Adipose tissue (tissue), 3 donors: Measurements from ENCODE around the gene PTPRN2. TPM values are rescaled to one million over a fixed set of nuclear protein-coding genes. Genes with fewer than 3 reads are reported as not detected.
"Not testable (repeated sequence)": the region's sequence is repeated elsewhere in the genome, so short reads cannot be mapped to it uniquely, and the experiment has no call there.

Source experiments
- H3K27ac ChIP-seq: one replicate; pipeline ENCODE4 v1.5.1; 2013; ENCODE audit warnings: low read depth, low read length
- WGBS, 3 donors: extraction: QIAGEN DNeasy Blood & Tissue Kit; methylation state at CpG; one replicate each; pipeline ENCODE4 v1.1.7; 2013; 5-methylcytosine and 5-hydroxymethylcytosine counted together
- polyA plus RNA-seq, 3 donors: library from polyadenylated mRNA; stranded (reverse); fragments of 200-250 nt; gene quantifications; one replicate each; pipeline ENCODE4 v1.2.3, GENCODE V29; 2013
- donor health status: healthy with polysubstance abuse.
- donor health status: Bipolar disorder and iron deficiency.
- donor health status: healthy.

PTPRN2 gene
- polyA plus RNA-seq, 3 donors = 3.7 to 8.0 (median 7.3) TPM

GRCh38 chr7:157944734-157945291 lies 642.8 kb downstream of the PTPRN2 start:
- H3K27ac ChIP-seq = no peak overlapping the region
- WGBS, 3 donors = 93 to 94% (median 93%) methylated on average over 9 to 10 of the region's 10 CpGs

DNA sequence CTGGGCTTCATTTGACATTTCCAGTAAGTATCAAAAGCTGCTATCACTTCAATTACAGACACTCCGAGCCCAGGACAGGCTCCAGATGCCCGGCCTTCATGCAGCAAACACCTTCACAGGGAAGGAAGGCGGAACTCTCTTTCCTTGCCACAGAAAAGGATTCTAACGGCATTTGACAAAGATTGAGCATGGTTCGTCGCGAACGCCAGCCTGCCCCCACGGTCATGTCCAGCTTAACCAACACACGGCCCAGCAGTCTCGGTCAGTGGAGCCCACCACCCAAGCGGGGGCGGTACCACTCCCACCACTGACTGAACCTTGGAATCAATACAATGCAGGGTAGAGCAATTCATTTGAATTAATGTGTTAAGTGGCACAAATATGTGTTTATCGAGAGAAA lies 643.6 kb downstream of the PTPRN2 start:
- no peak overlapping the region for H3K27ac ChIP-seq
- WGBS, 3 donors = 88 to 92% (median 88%) methylated on average over 14 of the region's 14 CpGs

GRCh38 chr7:157943561-157943960 lies 644.1 kb downstream of the PTPRN2 start:
- no peak overlapping the region for H3K27ac ChIP-seq
- WGBS, 3 donors = 75 to 88% (median 85%) methylated on average over 6 of the region's 6 CpGs

GRCh38 chr7:157941210-157941609 lies 646.4 kb downstream of the PTPRN2 start:
- 77 to 93% (median 88%) methylated on average over 4 of the region's 4 CpGs for WGBS, 3 donors
- H3K27ac ChIP-seq = no peak overlapping the region

DNA sequence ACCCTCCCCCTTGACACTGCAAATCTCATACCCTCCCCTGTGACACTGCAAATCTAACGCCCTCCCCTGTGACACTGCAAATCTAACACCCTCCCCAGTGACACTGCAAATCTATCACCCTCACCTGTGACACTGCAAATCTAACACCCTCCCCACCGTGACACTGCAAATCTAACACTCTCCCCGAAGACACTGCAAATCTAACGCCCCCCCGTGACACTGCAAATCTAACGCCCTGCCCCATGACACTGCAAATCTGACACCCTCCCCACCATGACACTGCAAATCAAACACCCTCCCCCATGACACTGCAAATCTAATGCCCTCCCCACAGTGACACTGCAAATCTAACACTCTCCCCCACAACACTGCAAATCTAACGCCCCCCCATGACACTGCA lies 647.1 kb downstream of the PTPRN2 start:
- H3K27ac ChIP-seq = no peak overlapping the region
- 86 to 92% (median 86%) methylated on average over 7 of the region's 7 CpGs for WGBS, 3 donors

- H3K27ac ChIP-seq = no peak overlapping the region
Observed at GRCh38 chr7:157938211-157938610, 649.4 kb downstream of the PTPRN2 start.

DNA sequence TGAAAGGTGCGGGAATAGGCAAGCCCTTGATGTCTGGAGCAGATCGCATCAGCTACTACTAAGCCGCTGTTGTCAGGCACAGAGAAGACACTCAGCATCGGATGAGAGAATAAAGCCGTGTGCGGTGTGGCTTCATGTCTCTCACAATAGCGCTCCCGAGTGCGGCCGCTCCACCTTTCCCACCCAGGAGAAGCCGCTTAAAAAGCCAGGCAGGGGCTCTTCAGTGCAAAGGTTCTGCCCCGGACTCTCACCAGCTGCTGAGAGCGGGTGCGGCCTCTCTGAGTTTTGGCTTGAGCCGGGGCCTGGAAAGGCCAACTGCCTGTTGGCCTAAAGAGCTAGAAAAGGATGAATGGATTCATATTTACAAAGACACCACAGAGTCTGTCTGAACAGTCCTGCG lies 650.2 kb downstream of the PTPRN2 start:
- H3K27ac ChIP-seq = no peak overlapping the region
- 92 to 95% (median 94%) methylated on average over 16 of the region's 16 CpGs for WGBS, 3 donors

More at GRCh38 chr7:157938211-157938610, 649.4 kb downstream of the PTPRN2 start:
- 73 to 85% (median 76%) methylated on average over 4 of the region's 4 CpGs for WGBS, 3 donors

GRCh38 chr7:157936976-157937375 lies 650.6 kb downstream of the PTPRN2 start:
- no peak overlapping the region for H3K27ac ChIP-seq
- WGBS, 3 donors = 82 to 86% (median 83%) methylated on average over 8 of the region's 8 CpGs

- not testable (repeated sequence) for H3K27ac ChIP-seq
- 80 to 94% (median 90%) methylated on average over 10 to 11 of the region's 11 CpGs for WGBS, 3 donors
Observed at GRCh38 chr7:157935721-157936120, 651.9 kb downstream of the PTPRN2 start.

DNA sequence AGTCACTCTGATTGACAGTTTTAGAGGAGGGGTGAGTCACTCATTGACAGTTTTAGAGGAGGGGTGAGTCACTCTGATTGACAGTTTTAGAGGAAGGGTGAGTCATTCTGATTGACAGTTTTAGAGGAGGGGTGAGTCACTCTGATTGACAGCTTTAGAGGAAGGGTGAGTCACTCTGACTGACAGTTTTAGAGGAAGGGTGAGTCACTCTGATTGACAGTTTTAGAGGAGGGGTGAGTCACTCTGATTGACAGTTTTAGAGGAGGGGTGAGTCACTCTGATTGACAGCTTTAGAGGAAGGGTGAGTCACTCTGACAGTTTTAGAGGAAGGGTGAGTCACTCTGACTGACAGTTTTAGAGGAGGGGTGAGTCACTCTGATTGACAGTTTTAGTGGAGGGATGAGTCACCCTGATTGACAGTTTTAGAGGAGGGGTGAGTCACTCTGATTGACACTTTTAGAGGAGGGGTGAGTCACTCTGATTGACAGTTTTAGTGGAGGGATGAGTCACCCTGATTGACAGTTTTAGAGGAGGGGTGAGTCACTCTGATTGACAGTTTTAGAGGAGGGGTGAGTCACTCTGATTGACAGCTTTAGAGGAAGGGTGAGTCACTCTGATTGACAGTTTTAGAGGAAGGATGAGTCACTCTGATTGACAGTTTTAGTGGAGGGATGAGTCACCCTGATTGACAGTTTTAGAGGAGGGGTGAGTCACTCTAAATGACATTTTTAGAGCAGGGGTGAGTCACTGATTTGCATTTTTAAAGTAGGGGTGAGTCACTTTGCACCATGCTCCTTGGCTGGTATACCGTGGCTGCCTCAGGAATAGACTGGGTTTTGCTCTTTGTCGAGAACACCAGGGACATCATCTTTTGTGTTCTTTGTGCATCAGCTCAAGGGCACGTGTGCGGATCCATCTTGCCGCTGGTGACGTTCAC lies 654.1 kb downstream of the PTPRN2 start:
- H3K27ac ChIP-seq = not testable (repeated sequence)
- 78 to 86% (median 85%) methylated on average over 6 of the region's 6 CpGs for WGBS, 3 donors

- no peak overlapping the region for H3K27ac ChIP-seq
- 81 to 93% (median 85%) methylated on average over 5 of the region's 5 CpGs for WGBS, 3 donors
Observed at GRCh38 chr7:157932498-157933218, 655.0 kb downstream of the PTPRN2 start.

- WGBS, 3 donors = 82 to 88% (median 83%) methylated on average over 13 of the region's 13 CpGs
- no peak overlapping the region for H3K27ac ChIP-seq
Observed at GRCh38 chr7:157930926-157931466, 656.6 kb downstream of the PTPRN2 start.

DNA sequence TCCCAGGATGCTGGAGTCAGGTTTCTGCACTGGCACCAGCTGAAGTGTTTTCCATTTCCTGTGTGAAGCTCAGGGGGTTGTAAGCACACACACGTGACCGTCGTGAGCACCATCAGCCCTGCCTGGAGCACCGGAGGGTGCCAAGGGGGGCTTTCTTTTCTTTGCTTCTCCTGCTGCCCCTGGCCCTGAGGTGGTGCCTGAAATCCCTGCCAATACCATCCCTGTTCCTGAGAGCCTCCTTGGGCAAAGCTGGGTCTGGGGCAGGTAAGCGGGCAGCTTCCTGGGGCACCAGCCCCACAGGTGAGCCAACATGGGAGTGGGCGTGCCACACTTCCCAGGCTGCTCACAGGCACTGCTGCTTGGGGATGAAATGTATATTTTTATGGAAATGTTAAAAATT lies 657.2 kb downstream of the PTPRN2 start:
- WGBS, 3 donors = 68 to 71% (median 70%) methylated on average over 6 of the region's 6 CpGs
- no peak overlapping the region for H3K27ac ChIP-seq

DNA sequence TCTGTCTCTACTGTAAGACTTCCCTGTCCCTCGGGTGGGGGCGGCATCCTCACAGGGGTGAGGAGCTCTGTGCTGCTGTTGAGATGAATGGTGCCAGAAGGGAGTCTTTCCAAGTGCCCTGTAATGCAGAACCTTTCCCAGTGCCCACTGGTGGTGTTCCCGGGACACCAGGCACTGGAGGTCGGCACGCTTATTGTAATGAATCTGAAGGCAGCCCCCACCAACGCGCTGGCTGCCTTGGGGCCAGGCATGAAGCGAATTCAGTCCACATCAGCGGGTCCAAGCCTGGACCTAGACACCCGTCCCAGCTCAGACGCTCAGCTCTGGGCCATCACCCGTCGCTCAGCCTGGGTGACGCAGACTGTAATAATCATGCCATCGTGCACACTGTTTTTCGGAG lies 658.0 kb downstream of the PTPRN2 start:
- no peak overlapping the region for H3K27ac ChIP-seq
- 83 to 91% (median 84%) methylated on average over 16 of the region's 16 CpGs for WGBS, 3 donors

DNA sequence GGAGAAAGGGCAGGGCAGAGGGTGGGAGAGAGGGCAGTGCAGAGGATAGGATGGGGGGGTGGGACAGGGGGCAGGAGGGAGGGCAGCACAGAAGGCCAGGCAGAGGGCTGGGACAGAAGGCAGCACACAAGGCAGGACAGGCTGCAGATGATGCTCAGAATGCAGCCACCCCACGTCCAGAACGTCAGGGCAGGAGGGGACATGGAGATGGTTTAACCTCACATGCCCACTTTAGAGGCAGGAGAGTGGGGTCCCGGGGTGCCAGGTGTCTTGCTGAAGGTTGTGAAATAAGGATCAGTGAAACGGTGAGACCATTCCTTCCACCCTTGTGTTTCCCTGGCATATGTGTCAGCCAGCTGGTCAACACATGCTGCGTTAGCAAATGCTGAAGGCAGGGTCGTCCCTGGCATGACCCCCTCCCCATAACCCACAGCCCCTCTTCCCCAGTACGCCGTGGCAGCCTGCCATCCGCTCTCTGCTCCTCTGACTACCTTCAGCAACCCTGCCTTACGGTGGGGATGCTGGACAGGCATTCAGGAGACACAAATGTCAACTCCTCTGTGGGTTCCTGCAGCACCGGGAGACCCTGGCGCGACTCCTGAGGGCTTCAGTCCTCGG lies 658.7 kb downstream of the PTPRN2 start:
- WGBS, 3 donors = 78 to 84% (median 82%) methylated on average over 14 of the region's 14 CpGs
- H3K27ac ChIP-seq = no peak overlapping the region

DNA sequence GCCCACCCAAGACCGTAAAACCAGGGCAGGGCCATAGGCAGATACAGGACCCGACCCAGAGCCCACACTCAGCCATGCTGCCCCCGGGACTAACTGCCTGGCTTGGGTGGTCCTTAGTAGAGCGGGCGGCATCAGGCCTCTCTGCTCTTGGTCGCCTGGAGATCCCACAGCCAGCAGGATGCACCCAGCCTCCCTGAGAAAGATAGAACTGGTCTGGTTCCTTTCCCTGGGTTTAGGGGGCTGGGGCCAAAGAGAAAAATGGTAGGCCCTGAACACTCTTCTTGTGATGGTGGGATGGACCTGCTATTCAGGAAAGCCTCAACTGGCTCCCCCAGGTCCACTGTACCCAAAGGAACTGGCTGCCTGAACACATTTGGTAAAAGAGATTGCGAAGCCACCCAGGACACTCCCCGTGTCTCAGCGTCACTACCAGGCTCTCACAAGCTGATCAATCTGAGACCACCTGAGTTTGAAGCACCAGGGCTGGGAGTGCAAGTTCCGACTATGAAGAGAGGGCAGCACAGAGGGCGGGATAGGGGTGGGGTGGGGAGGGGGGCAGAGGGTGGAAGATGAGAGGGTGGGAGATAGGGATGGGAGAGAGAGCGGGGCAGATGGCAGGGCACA lies 659.3 kb downstream of the PTPRN2 start:
- WGBS, 3 donors = 84 to 93% (median 89%) methylated on average over 11 to 12 of the region's 12 CpGs
- no peak overlapping the region for H3K27ac ChIP-seq

GRCh38 chr7:157927313-157927925 lies 660.2 kb downstream of the PTPRN2 start:
- WGBS, 3 donors = 51 to 75% (median 57%) methylated on average over 14 of the region's 14 CpGs
- no peak overlapping the region for H3K27ac ChIP-seq
